Heart left ventricle (tissue), 13 donors: Measurements from ENCODE around the gene CUBN.

ENCODE experiments used
- CTCF ChIP-seq, 12 donors: fragments of 200-600 bp; sonication (generic) in 4 of 12; IDR thresholded peaks; one replicate each; pipeline versions ENCODE4 v1.5.0 to v1.8.0; 2018 to 2022; ENCODE audit warnings: antibody characterized with exemption in 12 of 12, mild to moderate bottlenecking in 5 of 12
- POLR2A ChIP-seq, 2 donors: fragments of 450-650 bp; IDR thresholded peaks; one replicate each; pipeline ENCODE4 v1.6.1; 2017; ENCODE audit warnings: antibody characterized with exemption in 2 of 2, mild to moderate bottlenecking in 2 of 2, moderate library complexity in 2 of 2
- donor health status: ischemic (EF 13 %, LVEDD 7.1; RV severe dilation, severe dysfunction).
- donor health status: DM: no; HTN: yes; CAD: no.
- donor health status: DM: no; HTN: no; CAD: no.
- donor health status: ischemic (EF 25% LVEDD 6.9; RV normal size, moderate dysfunction).
- donor health status: ischemic (EF 25% LVEDD 5.7; RV mildly dilated, moderate dysfunction).
- donor health status: ischemic (EF 35%, LVEDD 5.7; RV mildly dilated, moderate dysfunction).
- donor health status: nonischemic (EF 11% LVEDD 7.7; RV severe dilation, severe dysfunction).
- donor health status: DM: yes; HTN: yes; CAD: no.
- donor health status: PGD.
- donor health status: ischemic (EF 29% LVEDD 5.4; RV normal size, mild dysfunction).
- donor health status: nonischemic (EF 23%, LVEDD 6.1; RV moderate dilation, normal function).

DNA sequence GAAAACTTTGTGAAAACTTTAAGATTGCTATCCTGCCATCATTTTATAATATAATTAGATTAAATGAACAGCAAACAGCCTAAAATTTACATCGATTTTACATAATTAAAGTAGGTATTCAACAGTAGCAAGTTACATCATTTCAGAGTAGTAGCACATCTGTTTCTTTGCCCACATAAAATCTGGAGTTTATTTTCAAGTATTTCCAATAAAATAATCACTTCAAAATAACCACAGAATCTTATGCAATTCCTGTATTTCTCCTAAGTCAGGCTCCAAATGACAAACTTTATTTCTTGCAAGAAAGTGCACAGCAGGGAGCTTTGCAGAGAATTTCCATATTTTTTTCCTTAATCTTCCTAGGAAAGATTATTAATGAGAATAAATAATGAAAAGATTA is 82.6 kb downstream of the CUBN start:
- no peak for TF ChIP-seq CTCF (IDR thresholded peaks at IDR 0.05)
- no peak for TF ChIP-seq POLR2A (IDR thresholded peaks at IDR 0.05)
